SK-N-SH treated with all-trans-retinoic acid at 6 μM for 48 hours (cell line): ENCODE data around the gene SCN3B.

Experiments used
- ATAC-seq: fragments of 200-7000 bp; cut with Tn5 transposase; 3 replicates; pipeline ENCODE4 v1.9.1; 2020; ENCODE audit warnings: mild to moderate bottlenecking, moderate library complexity
- ARNTL ChIP-seq: fragments of 450-650 bp; formaldehyde crosslinking; IDR thresholded peaks from 2 replicates; pipeline ENCODE4 v1.5.0; 2020; ENCODE audit warnings: low read depth, mild to moderate bottlenecking, moderate library complexity, borderline replicate concordance
- BACH2 ChIP-seq: fragments of 250-450 bp; sonication (Bioruptor Pico); IDR thresholded peaks from 2 replicates; pipeline ENCODE4 v1.9.0; 2021; ENCODE audit warnings: mild to moderate bottlenecking, borderline replicate concordance
- CSDC2 ChIP-seq: fragments of 250-450 bp; sonication (Bioruptor Pico); IDR thresholded peaks from 2 replicates; pipeline ENCODE4 v1.5.0; 2020; ENCODE audit warnings: mild to moderate bottlenecking, moderate library complexity
- ESRRG ChIP-seq: fragments of 250-450 bp; sonication (Bioruptor Pico); IDR thresholded peaks from 2 replicates; pipeline ENCODE4 v1.6.1; 2021; ENCODE audit warnings: mild to moderate bottlenecking
- GLIS3 ChIP-seq: fragments of 250-450 bp; sonication (Bioruptor Pico); IDR thresholded peaks from 2 replicates; pipeline ENCODE4 v1.5.0; 2020; ENCODE audit warnings: mild to moderate bottlenecking, moderate library complexity
- OSR1 ChIP-seq: fragments of 250-450 bp; sonication (Bioruptor Pico); IDR thresholded peaks from 2 replicates; pipeline ENCODE4 v1.8.0; 2022; ENCODE audit warnings: moderate library complexity, mild to moderate bottlenecking, inconsistent platforms
- PPARA ChIP-seq: fragments of 250-450 bp; sonication (Bioruptor Pico); IDR thresholded peaks from 2 replicates; pipeline ENCODE4 v1.5.0; 2020; ENCODE audit warnings: mild to moderate bottlenecking, borderline replicate concordance
- RARB ChIP-seq: fragments of 250-450 bp; sonication (Bioruptor Pico); IDR thresholded peaks from 2 replicates; pipeline ENCODE4 v1.8.0; 2021; ENCODE audit warnings: mild to moderate bottlenecking, moderate library complexity
- SNAI2 ChIP-seq: fragments of 250-450 bp; sonication (Bioruptor Pico); IDR thresholded peaks from 2 replicates; pipeline ENCODE4 v1.5.0; 2020; ENCODE audit warnings: mild to moderate bottlenecking, moderate library complexity
- TCF4 ChIP-seq: fragments of 250-450 bp; sonication (Bioruptor Pico); IDR thresholded peaks from 2 replicates; pipeline ENCODE4 v1.8.0; 2021; ENCODE audit warnings: mild to moderate bottlenecking, moderate library complexity, borderline replicate concordance
- TOX ChIP-seq: fragments of 250-450 bp; sonication (Bioruptor Pico); IDR thresholded peaks from 2 replicates; pipeline ENCODE4 v1.8.0; 2021; ENCODE audit warnings: mild to moderate bottlenecking, moderate library complexity, borderline replicate concordance
- ZC3H10 ChIP-seq: fragments of 250-450 bp; sonication (Bioruptor Pico); IDR thresholded peaks from 2 replicates; pipeline ENCODE4 v1.5.1; 2021; ENCODE audit warnings: mild to moderate bottlenecking, moderate library complexity
- ZFP3 ChIP-seq: fragments of 250-450 bp; sonication (Bioruptor Pico); IDR thresholded peaks from 2 replicates; pipeline ENCODE4 v1.5.0; 2020; ENCODE audit warnings: mild to moderate bottlenecking, moderate library complexity
- ZFP30 ChIP-seq: fragments of 450-650 bp; formaldehyde crosslinking; IDR thresholded peaks from 2 replicates; pipeline ENCODE4 v1.5.0; 2022; ENCODE audit warnings: mild to moderate bottlenecking, moderate library complexity
- ZNF565 ChIP-seq: fragments of 450-650 bp; formaldehyde crosslinking; conservative IDR thresholded peaks from 2 replicates; pipeline ENCODE4 v1.5.0; 2020; ENCODE audit warnings: low read depth, mild to moderate bottlenecking, moderate library complexity
- ZNF70 ChIP-seq: fragments of 450-650 bp; formaldehyde crosslinking; IDR thresholded peaks from 2 replicates; pipeline ENCODE4 v1.5.0; 2020; ENCODE audit warnings: mild to moderate bottlenecking, moderate library complexity
- ZNF8 ChIP-seq: fragments of 450-650 bp; formaldehyde crosslinking; IDR thresholded peaks from 2 replicates; pipeline ENCODE4 v1.5.0; 2020; ENCODE audit warnings: mild to moderate bottlenecking, moderate library complexity
- TF ChIP-seq, protein P1 (sequence below): fragments of 250-450 bp; sonication (Bioruptor Pico); IDR thresholded peaks from 2 replicates; pipeline ENCODE4 v1.5.1; 2021; ENCODE audit warnings: mild to moderate bottlenecking, moderate library complexity
- TF ChIP-seq, protein P2 (sequence below): fragments of 250-450 bp; sonication (Bioruptor Pico); IDR thresholded peaks from 2 replicates; pipeline ENCODE4 v1.5.1; 2020; ENCODE audit warnings: low read depth, mild to moderate bottlenecking, moderate library complexity
- TF ChIP-seq, protein P3 (sequence below): fragments of 250-450 bp; sonication (Bioruptor Pico); IDR thresholded peaks from 2 replicates; pipeline ENCODE4 v1.5.0; 2020; ENCODE audit warnings: mild to moderate bottlenecking, moderate library complexity
- TF ChIP-seq, protein P4 (sequence below): fragments of 250-450 bp; sonication (Bioruptor Pico); IDR thresholded peaks from 2 replicates; pipeline ENCODE4 v1.8.0; 2021; ENCODE audit warnings: low read depth, mild to moderate bottlenecking, moderate library complexity, borderline replicate concordance
- TF ChIP-seq, protein P5 (sequence below): fragments of 250-450 bp; sonication (Bioruptor Pico); IDR thresholded peaks from 2 replicates; pipeline ENCODE4 v1.8.0; 2020; ENCODE audit warnings: mild to moderate bottlenecking, moderate library complexity, borderline replicate concordance

SCN3B gene

DNA sequence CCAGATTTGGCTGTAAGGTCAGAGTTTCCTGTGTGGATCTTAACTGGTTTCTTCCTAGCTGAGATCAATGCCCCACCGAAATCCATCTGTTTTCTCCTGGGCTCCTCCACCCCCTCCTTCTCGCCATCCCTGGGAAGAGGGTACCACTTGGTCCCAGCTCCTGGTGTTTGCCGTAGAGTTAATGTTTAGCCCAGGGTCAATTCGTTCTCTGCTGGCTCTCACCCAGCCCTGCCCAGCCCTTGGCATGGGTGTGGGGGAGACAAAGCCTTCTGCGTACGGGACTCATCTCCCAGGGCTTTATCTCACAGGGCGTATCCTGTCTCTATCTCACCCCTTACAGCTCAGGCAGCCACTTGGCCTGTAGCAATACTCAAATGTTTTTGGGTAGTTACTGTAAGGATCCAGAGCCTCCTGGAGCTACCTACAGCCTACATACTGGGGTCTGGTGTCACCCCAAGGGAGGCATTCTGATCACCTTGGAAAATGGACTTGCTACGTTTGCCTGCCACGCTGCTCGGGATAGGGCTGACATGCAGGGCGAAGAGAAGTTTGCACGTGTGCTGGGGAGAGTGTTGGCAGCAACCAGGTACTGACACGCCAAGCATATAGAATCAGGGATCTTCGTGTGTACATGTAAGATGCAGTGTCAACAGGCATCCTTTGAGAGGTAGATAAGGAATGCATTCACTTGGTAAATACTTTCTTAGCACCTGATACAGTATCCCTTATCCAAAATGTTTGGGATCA, 66.1 kb downstream of the SCN3B start:
- ATAC-seq, result no peak

DNA sequence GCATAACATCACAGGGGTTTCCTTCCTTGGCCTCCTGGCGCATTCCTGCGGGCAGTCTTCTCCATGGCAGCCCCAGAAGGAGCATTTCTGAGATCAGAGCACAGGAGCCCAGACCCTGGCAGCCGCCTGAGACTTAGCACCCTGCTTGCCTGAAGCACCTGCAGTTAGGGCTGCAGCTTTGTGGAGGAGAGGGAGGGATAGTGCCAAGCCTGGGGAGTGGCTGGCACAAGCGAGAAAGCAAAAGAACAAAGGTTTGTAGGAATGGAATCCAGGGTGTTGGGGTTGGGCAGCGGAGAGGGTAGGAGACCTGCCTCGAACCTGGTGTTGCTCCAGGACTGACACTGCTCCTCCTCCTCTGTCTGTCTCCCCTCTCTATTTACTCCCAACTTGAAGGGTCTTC, 66.9 kb downstream of the SCN3B start:
- TF ChIP-seq BACH2 (CRISPR knock-in tag), result no peak
- no peak for TF ChIP-seq ZNF565 (CRISPR knock-in tag)
- no peak for TF ChIP-seq CSDC2 (CRISPR knock-in tag)
- TF ChIP-seq GLIS3, result no peak
- no peak for TF ChIP-seq ZFP3 (CRISPR knock-in tag)
- no peak for TF ChIP-seq RARB
- TF ChIP-seq ZFP30 (CRISPR knock-in tag), result no peak
- TF ChIP-seq ESRRG (CRISPR knock-in tag), result no peak
- TF ChIP-seq, protein P1, sequence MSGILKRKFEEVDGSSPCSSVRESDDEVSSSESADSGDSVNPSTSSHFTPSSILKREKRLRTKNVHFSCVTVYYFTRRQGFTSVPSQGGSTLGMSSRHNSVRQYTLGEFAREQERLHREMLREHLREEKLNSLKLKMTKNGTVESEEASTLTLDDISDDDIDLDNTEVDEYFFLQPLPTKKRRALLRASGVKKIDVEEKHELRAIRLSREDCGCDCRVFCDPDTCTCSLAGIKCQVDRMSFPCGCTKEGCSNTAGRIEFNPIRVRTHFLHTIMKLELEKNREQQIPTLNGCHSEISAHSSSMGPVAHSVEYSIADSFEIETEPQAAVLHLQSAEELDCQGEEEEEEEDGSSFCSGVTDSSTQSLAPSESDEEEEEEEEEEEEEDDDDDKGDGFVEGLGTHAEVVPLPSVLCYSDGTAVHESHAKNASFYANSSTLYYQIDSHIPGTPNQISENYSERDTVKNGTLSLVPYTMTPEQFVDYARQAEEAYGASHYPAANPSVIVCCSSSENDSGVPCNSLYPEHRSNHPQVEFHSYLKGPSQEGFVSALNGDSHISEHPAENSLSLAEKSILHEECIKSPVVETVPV (CRISPR knock-in tag), result no peak
- TF ChIP-seq SNAI2 (CRISPR knock-in tag), result no peak
- no peak for TF ChIP-seq OSR1 (CRISPR knock-in tag)
- no peak for TF ChIP-seq PPARA (CRISPR knock-in tag)
- TF ChIP-seq ZNF70, result no peak
- TF ChIP-seq, protein P2, sequence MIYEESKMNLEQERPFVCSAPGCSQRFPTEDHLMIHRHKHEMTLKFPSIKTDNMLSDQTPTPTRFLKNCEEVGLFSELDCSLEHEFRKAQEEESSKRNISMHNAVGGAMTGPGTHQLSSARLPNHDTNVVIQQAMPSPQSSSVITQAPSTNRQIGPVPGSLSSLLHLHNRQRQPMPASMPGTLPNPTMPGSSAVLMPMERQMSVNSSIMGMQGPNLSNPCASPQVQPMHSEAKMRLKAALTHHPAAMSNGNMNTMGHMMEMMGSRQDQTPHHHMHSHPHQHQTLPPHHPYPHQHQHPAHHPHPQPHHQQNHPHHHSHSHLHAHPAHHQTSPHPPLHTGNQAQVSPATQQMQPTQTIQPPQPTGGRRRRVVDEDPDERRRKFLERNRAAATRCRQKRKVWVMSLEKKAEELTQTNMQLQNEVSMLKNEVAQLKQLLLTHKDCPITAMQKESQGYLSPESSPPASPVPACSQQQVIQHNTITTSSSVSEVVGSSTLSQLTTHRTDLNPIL (CRISPR knock-in tag), result no peak
- no peak for TF ChIP-seq ZNF8 (CRISPR knock-in tag)
- TF ChIP-seq, protein P3, sequence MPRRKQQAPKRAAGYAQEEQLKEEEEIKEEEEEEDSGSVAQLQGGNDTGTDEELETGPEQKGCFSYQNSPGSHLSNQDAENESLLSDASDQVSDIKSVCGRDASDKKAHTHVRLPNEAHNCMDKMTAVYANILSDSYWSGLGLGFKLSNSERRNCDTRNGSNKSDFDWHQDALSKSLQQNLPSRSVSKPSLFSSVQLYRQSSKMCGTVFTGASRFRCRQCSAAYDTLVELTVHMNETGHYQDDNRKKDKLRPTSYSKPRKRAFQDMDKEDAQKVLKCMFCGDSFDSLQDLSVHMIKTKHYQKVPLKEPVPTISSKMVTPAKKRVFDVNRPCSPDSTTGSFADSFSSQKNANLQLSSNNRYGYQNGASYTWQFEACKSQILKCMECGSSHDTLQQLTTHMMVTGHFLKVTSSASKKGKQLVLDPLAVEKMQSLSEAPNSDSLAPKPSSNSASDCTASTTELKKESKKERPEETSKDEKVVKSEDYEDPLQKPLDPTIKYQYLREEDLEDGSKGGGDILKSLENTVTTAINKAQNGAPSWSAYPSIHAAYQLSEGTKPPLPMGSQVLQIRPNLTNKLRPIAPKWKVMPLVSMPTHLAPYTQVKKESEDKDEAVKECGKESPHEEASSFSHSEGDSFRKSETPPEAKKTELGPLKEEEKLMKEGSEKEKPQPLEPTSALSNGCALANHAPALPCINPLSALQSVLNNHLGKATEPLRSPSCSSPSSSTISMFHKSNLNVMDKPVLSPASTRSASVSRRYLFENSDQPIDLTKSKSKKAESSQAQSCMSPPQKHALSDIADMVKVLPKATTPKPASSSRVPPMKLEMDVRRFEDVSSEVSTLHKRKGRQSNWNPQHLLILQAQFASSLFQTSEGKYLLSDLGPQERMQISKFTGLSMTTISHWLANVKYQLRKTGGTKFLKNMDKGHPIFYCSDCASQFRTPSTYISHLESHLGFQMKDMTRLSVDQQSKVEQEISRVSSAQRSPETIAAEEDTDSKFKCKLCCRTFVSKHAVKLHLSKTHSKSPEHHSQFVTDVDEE (CRISPR knock-in tag), result no peak
- TF ChIP-seq, protein P4, sequence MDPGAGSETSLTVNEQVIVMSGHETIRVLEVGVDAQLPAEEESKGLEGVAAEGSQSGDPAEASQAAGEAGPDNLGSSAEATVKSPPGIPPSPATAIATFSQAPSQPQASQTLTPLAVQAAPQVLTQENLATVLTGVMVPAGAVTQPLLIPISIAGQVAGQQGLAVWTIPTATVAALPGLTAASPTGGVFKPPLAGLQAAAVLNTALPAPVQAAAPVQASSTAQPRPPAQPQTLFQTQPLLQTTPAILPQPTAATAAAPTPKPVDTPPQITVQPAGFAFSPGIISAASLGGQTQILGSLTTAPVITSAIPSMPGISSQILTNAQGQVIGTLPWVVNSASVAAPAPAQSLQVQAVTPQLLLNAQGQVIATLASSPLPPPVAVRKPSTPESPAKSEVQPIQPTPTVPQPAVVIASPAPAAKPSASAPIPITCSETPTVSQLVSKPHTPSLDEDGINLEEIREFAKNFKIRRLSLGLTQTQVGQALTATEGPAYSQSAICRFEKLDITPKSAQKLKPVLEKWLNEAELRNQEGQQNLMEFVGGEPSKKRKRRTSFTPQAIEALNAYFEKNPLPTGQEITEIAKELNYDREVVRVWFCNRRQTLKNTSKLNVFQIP (CRISPR knock-in tag), result no peak
- no peak for TF ChIP-seq ARNTL (CRISPR knock-in tag)
- TF ChIP-seq ZC3H10 (CRISPR knock-in tag), result no peak
- ATAC-seq, result no peak

More for the DNA sequence above, 66.1 kb downstream of the SCN3B start:
- TF ChIP-seq RARB (no peak), TOX (CRISPR knock-in tag) (no peak), ZFP3 (CRISPR knock-in tag) (no peak), ZNF8 (CRISPR knock-in tag) (no peak), TCF4 (CRISPR knock-in tag) (no peak), ZNF565 (CRISPR knock-in tag) (no peak), ZC3H10 (CRISPR knock-in tag) (no peak)
- TF ChIP-seq, protein P5, sequence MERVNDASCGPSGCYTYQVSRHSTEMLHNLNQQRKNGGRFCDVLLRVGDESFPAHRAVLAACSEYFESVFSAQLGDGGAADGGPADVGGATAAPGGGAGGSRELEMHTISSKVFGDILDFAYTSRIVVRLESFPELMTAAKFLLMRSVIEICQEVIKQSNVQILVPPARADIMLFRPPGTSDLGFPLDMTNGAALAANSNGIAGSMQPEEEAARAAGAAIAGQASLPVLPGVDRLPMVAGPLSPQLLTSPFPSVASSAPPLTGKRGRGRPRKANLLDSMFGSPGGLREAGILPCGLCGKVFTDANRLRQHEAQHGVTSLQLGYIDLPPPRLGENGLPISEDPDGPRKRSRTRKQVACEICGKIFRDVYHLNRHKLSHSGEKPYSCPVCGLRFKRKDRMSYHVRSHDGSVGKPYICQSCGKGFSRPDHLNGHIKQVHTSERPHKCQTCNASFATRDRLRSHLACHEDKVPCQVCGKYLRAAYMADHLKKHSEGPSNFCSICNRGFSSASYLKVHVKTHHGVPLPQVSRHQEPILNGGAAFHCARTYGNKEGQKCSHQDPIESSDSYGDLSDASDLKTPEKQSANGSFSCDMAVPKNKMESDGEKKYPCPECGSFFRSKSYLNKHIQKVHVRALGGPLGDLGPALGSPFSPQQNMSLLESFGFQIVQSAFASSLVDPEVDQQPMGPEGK (CRISPR knock-in tag), result no peak
- TF ChIP-seq, protein P1 (CRISPR knock-in tag), result no peak
- TF ChIP-seq, all 23 proteins: peak for 0
